ENCODE measurements around the gene DLL1.

- TF ChIP-seq EZH2phosphoT487 (IDR thresholded peaks at IDR 0.05; ENCODE audit: low read length) (no peak), CTCF (IDR thresholded peaks at IDR 0.05; ENCODE audit: low read length) (no peak), EZH2 (optimal IDR thresholded peaks at IDR 0.05; ENCODE audit: low read depth, low read length) (no peak)
Observed at GRCh38 chr6:170258407-170258806, 32.5 kb downstream of the DLL1 start.

Measured in MM.1S (cell line).